Fibroblast of skin of scalp (primary cell): Measurements from ENCODE around the gene NCAPG2.
"Not testable (repeated sequence)": the region's sequence is repeated elsewhere in the genome, so short reads cannot be mapped to it uniquely, and the experiment has no call there.

Experiments used
- DNase-seq: peaks from one replicate; pipeline ENCODE4 v3.0.0-alpha.2; 2013

NCAPG2 gene

DNA sequence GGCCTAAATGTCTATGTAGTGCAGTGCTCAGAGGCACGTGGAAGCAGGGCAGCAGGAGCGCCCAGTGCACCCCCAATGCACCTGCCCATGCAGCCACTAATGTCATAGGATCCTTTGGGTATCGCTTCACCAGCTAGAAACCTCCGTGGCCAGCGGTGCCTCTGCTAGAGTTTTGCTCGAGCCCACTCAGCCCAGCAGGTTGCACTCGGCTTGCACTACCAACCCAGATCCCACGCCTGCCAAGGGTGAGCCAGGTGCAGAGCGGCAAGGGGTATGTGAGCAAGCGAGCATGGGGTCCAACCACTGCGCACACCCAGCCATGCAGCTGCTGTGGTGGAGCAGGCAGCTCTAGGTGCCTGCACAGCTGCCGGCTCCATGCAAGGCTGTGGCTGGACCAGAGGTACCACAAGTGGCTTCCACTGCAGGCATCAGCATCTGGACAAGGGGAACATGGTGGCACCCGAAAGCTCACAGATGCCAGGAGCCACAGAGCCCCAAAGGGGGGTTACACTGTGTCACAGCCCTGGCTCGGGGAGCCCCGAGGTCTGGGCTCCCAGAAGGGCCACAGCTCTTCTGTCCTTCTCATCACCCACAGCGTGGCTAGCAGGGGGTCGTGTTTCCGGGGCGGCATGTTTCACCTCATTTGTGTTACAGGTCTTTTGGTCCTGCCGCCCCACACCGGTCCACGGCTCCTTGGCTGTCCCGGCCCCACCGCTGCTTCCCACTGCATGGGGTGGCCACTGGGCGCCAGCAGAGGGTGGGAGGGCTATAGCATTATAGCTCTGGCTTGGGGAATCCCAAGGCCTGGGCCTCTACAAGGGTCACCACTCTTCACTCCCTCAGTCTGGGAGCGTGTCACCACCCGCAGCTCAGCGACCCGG, 2.3 kb upstream of the NCAPG2 start:
- no peak for DNase-seq

DNA sequence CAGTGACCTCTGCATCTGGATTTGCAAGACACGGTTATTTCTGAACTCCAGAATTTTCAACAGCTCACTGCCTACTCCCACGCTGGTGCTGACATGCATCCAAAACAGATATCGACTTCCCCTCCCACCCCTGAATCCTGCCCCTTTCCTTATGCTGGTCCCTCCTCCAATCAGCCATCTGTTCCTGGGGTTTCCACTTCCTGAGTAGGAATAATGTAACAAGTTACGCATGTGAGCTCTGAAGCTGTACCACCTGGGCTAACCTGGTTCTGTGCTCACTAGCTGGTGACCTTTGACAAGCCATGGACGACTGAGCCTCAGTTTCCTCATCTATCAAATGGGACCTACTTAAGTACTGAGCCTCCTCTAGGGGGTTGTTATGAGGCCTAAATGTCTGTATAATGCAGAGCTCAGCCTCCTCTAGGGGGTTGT, 1.7 kb upstream of the NCAPG2 start:
- DNase-seq: no peak

DNA sequence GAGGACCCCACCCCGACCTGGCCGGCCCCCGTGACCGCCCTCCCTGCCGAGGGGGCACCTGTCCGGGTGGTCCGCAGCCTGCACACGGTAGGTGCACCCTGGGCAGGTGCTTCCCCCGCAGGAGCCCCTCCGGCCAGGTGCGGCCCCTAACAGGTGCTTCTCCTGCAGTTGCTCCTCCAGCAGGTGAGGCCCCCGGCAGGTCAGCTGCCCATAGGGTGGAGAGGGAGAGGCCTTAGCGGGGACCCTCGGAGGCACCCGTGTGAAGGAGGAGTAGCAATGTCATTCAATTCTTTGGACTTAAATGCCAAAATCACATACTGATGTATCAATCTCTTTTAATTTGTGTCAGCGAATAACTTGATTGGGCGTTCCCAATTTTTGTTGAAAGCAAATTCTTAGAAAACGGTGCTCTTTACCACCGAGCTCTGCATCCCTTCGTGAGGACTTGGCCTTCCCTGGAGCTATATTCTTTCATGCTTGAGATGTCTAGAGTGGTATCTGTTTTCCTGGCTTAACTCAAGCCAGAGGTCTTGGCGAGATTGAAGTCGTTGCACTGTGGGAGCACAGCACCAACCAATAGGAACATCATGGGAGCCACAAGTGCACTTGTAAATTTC, 738 bp upstream of the NCAPG2 start:
- DNase-seq: no peak

DNA sequence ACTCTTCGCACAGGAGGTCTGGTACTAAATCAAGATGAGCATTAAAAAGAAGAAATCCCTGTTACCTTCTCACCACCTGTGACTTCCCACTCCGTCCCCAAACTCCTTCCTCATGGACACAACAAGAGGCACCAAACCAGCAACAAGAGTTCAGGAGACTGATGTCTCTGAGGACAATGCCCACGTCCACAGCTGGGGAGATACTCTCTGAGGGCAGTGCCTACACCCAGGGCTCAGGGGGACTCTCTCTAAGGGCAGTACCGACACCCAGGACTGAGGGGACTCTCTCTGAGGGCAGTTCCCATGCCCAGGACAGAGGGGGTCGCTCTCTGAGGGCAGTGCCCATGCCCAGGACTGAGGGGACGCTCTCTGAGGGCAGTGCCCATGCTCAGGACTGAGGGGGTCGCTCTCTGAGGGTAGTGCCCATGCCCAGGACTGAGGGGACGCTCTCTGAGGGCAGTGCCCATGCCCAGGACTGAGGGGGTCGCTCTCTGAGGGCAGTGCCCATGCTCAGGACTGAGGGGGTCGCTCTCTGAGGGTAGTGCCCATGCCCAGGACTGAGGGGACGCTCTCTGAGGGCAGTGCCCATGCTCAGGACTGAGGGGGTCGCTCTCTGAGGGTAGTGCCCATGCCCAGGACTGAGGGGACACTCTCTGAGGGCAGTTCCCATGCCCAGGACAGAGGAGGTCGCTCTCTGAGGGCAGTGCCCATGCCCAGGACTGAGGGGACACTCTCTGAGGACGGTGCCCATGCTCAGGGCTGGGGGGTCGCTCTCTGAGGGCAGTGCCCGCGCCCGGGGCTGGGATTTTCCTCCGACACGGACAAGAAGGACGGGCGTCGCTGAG, 703 bp downstream of the NCAPG2 start:
- DNase-seq: not testable (repeated sequence)

DNA sequence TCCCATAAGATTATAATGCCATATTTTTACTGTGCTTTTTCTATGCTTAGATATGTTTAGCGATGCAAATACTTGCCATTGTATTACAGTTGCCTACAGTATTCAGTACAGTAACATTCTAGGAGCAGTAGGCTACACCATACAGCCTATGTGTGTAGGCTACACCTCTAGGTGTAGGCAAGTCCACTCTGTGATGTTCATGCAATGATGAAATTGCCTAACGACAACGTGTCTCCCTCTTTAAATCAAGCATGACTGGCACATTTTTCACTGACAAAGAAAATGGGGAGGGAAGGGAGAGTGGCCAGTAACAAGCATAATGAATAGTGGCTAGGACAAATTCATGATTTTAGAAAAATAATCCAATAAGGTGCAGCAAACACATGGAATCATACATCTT, 1.7 kb downstream of the NCAPG2 start:
- no peak for DNase-seq

DNA sequence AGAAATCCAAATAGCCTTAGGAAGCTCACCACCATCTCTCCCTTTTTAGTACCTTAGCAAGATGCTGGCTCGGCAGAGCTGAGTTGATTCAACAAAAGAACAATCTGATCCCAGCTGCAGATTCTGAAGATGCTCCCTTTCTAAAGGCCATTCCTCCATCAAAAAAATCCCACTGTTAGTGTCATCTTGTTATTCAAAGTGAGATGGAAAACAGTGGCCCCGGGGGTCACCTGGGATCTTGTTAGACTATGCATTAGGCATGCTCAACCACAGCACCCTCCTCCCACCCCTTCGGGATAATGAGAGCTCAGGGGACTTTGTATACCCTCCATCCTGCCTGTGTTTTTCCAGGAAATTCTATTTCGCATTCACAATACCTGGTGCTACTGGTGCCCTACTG, 2.4 kb downstream of the NCAPG2 start:
- no peak for DNase-seq

DNA sequence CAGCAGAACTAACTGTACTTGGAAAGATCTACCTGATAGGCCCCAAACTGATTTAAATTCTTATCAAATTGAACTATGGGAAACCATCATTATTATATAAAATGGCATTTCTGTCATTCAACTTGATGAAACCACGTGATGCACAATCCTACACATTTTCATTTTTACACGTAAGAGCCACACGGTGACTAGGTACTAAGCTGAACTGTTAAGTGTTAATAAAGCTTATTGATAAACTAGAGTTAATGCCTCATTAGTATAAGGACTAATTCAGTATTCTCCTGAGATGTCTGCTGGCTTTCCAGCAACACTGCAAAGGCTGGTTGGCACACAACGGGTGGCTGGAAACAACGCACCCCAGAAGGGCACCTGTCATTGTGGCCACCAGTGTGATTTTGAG, 4.6 kb downstream of the NCAPG2 start:
- DNase-seq: no peak

DNA sequence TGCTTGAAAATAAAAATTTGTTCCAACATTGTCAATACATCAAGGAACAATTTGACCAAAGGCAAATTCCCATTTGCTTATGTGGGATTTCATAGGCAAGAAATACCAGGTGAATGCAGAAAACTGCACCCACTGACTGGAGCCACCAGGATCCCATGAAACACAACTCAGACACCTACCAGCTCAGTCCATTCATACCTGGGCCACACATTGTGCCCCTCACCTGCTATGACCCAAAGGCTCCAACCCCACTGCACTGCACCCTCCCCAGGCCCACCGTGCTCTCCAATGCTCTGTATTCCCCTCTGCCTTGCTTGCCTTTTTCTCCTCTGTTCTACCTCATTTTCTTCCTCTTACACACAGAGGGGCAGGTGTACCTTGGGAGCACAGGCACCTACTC, 5.3 kb downstream of the NCAPG2 start:
- DNase-seq: no peak

DNA sequence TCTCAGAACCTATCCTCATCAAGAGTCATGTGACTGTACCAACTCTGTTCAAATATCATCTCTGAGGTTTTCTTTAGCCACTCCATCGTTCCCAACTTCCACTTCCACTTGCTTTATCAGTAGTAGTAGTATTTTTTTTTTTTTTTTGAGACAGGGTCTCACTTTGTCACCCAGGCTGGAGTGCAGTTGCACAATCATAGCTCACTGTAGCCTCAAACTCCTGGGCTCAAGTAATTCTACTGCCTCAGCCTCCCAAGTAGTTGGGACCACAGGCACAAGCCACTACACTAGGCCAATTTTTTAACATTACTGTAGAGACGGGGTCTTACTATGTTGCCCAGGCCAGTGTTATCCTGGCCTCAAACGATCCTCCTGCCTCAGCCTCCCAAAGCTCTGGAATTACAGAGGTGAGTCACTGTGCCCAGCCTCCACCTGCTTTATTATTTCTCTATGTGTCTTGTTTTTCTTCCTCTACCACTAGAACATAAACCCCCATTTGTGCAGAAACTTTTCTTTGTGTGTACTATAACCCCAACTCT, 5.9 kb downstream of the NCAPG2 start:
- no peak for DNase-seq

DNA sequence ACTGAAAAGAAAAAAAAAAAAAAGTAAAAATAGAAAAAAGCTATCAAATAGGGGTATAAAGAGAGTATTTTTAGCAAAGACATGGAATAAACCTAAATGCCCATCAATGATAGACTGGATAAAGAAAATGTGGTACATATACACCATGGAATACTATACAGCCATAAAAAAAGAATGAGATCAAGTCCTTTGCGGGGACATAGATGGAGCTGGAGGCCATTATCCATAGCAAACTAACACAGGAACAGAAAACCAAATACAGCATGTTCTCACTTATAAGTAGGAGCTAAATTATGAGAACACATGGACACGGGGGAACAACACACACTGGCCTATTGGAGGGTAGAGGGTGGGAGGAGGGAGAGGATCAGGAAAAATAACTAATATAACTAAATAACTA, 7.0 kb downstream of the NCAPG2 start:
- not testable (repeated sequence) for DNase-seq

DNA sequence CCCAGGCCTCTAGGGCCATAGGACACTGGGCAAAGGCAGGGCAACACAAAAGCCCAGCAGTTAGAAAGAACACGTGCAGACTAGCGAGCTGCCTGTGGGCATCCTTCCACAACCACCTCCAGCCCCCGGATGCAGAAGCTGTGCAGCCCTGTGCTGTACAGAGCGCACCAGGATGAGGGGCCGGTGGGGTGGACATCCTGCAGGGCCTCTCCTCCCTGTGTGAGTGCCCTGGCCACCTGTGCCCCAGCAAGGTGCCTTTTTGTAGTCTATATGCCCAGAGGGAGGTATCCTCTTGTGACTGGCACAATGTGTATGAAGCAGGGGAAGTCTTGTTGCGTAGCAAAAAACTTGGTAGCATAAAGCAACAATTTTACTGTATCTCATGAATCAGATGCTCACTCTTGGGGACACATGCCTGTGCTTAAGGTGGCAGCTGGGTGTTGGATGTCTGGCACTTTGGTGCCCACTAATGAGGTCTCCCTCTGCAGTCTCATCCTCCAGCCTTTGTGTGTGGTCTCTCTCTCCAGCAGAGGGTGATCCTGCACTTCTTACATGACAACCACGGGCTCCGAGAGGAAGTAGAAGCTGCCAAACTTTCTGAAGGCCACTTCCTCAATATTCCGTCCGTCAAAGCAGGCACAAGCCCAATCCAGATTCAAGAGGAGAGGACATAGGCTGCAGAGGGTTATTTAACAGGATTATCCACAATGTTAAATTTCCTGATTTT, 8.7 kb downstream of the NCAPG2 start:
- DNase-seq: peak; percentile 82

DNA sequence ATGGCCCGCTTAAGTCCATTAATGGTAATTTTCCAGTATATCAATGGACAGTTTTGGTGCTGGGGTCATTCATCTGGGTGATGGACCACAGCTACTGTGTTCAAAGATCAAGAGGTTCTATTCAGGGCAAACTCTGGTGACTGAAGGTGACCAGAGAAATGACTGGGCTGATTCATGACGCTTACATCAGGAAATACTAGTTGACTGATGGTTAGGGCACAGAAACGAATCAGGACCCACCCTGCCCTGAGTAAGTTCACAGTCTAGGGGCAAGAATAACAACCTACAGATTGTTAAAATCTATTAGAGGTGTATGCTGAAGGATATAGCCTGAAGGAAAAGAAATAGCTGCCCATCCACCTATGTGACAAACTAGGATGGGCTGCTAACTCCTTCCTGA, 9.5 kb downstream of the NCAPG2 start:
- no peak for DNase-seq

DNA sequence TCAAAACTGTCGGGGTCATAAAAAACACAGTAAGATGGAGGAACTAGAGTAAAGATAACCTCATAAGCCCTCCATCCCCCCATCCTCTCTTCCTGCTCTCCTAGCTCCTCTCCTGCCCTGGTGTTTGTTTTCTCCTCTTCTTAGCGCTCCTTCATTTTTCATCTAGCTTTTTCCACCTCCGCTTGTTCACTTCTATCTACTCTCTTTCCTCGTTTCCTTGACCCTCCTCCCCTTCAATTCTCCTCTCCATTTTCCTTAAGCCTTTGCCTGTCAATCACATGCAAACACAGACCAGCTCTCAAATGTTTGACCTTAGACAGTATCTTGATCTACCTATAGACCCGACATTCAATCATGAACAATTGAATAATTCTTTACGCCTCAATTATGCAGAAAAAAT, 10.0 kb downstream of the NCAPG2 start:
- no peak for DNase-seq

DNA sequence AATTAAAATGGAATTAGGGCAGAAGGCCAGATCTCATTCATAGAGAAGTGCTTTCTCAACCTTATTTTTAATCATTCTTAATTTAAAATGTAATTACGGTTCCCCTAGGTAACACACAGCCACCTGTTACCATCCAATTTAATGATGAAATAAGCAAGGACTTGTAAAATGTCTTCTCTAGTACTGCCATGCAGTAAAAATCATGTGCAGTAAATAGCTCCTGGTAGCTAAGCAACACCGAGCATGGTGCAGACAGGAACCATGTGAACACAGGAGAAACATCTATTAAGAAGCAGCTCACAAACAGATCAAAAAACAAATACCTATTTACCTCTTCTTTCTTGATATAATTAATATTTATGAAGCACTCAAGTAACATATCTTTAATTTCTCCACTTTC, 15.1 kb downstream of the NCAPG2 start:
- no peak for DNase-seq

DNA sequence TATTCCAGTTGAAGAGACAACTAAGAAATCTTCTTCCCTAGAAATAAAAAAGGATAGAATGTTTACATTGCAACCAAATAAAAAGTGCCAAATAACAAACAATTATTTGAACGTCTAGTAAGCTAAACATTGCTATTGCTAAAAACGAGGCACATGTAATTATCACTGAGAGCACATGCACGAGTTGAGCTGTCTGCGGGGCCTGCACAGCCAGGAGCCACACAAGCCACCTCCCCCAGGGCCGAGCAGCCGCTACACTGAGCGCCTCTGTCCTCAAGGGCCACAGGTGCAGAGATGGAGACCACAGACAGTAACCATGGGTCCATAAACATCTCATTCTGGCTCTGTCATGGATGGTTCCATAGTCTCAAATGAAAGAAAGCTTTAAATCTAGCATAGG, 17.2 kb downstream of the NCAPG2 start:
- DNase-seq: no peak

DNA sequence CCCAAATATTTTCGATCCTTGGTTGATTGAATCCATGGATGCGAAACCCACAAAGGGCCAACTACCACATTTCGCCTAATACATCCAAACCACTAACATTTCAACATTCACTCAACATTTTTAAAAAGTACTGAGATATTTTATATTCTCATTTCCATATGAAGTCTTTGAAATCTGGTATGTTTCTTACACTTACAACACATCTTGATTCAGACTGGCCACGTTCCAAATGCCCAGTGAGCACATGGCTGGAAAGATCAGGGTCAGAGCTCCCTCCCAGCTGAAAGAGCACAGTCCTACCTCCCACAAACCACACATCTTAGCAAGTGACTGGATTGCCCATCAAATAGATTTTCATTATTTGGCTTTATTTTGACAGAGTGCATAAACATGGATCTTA, 18.9 kb downstream of the NCAPG2 start:
- DNase-seq: peak; percentile 75

DNA sequence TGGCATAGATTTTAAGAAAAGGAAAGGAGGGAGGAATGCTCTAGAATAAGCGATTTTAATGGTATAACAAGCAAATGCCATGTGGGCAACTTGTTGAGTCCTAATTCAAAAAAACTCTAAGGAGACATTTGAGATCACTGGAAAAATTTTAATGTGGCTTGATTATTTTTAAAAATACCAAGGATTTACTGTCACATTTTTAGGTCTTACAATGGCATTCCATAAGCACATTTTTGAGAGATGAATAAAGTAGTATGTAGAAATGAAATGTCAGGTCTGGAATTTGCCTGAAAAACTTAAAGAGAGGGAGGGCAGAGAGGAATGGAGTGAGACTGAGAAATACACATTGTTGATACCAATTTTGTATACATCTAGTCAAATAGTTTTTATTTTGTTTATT, 20.3 kb downstream of the NCAPG2 start:
- peak; percentile 77 for DNase-seq

DNA sequence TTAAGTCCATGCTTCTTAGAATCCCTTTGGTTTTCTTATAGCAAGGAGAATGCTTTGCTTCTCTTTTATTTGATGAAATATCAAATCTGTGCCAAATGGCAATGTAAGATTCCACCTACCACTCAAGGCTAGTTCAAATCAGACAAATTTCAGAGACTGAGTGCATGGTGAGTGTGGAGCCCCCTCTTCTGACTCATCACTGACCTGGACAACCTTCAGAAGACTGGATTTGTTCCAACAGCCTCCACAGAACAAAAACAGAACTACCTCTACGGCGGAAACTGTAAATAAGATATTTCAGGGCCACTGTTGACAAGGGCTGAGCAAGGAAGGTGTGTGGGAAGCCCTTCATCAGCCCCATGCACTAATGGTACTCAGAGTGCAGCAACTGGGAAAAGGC, 21.1 kb downstream of the NCAPG2 start:
- DNase-seq: no peak

DNA sequence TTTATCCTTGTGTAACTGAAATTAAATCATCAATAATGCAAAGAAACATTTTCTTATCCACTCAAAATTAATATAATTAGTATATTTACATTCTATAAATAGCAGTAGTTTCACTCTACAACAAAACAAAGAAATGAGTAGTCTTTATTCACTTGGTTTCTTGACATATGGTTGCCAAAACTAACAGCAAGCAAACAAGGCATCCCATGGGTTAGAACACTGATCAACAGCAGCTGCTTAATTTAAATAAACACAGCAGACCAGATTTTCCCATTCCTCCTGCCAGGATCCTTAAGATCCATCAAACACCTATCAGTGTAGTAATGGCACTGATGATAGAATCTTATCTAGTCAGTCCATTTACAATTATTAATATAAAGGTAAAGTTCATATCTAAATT, 22.1 kb downstream of the NCAPG2 start:
- DNase-seq: peak; percentile 20

DNA sequence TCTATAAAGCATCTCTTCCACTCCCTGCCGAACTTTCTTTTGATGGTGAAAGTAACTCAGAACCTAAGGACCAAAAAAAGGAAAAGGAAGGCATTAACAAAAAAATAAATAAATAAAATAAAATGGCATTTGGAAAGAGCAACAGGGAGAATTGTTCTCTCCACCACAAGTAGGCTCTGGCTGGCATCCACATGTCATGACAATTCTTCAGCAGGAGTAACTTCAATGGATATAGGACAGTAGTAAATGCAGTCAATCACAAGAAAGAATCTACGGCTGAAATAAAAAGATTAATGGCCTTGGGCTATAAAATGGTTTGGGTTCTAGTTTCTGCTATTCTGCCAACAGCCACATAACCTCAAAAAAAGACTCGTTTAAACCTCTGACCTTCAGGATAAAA, 23.9 kb downstream of the NCAPG2 start:
- peak; percentile 38 for DNase-seq

DNA sequence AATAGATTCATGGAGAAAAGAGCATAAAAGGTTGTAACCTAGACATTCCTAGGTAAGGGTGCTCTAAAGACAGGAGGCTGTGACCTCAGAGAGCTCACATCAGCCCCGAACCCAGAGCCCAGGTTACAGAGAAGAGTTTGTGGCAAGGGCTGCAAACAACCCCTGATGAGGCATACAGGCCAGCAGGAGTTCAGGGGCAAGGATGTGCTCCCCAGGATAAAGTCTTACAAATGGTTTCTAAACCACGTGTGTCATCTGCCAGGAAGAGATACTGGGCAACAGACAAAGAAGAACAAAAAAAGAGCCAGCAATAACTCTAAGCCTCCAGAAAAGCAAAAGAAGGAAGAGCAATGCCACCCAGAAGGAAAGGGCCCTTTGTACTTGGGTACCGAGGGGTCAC, 27.7 kb downstream of the NCAPG2 start:
- no peak for DNase-seq

DNA sequence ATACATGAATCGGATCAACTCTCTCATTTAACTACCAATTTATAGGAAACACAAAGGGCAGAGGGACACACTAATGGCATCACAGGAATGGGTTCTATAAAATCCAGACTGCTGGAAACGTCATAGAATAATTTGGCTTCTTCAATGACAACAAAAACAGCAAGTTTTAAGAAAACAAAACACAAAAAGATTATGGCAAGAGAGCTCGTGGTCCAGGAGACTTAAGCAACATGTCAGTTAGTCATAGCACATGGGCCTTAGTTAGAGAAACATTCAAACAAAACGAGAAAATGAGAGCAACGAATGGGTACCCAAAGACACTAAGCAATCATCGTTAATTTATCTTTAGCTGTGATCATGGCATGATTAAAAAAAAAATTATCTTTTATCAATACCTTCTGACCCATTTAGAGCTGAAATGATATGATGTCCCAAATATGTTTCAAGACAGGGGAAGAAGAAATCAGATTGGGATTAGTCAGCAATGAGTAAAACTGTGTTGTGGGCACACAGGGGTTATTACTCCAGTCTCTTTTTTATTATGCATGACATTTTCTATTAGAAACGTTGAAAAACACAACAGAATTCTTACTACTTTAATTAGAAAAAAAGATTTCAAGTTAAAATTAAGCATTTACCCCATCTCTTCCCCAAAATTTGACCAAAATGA, 28.3 kb downstream of the NCAPG2 start:
- peak; percentile 9 for DNase-seq
